HG03103 (cell line): Measurements from ENCODE around the gene HLA-DPA1.

Experiments used
- ATAC-seq: cut with Tn5 transposase; IDR thresholded peaks from one replicate; pipeline ENCODE4 v1.9.1; 2021; ENCODE audit warnings: low read depth; ENCODE audit not compliant: unreplicated experiment

Gene HLA-DPA1

GRCh38 chr6:33019372-33019771 lies 54.1 kb downstream of the HLA-DPA1 start:
- ATAC-seq: no peak

- ATAC-seq: no peak
Measured at GRCh38 chr6:33018904-33019303, 54.5 kb downstream of the HLA-DPA1 start.

DNA sequence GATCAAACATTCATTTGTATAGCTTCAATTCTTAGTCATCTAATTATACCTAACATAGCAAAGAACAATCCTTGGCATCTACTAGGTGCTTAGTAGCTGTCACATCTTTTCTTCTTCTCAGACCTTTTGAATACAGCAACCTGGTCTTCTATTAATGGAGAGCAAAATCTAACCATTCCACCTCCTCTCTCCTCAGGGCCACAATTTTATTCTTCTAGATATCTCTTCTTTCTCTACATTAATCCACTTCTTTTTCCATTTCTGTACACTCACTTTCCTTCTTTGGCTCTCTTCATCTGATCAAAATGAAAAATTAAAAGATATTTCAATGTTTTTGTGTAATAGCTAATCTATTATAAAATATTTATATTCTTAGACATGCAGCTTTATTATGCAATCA lies 55.0 kb downstream of the HLA-DPA1 start:
- ATAC-seq: no peak

DNA sequence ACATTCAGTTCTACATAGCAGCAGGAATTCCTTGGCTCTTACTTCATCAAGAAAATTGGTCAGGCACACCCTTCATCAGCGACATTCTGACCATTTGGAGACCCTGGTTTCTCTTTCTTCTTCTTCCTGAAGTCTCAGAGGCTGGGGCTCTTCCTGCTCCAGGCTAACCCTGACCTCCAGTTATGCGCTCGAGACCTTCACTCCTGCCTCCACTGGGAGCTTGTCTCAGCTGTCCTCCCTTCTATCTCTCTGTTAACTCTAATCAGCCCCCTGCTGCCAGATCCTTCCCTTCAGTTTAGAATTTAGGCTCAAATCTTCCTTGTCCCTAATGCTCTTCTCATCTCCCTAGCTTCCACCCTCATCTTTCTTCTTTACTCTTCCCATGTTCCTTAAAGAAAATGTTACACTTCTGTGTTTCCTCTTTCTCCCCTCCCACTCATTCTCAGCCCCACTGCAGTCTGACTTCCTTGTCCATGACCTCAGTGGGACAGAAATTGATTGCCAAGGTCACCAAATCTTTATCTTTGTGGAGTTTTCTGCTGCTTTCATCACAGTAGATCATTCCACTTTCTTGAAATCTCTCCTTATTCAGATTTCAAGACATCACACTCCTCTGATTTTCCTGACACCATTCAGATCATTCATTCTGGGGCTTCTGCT lies 55.6 kb downstream of the HLA-DPA1 start:
- ATAC-seq: no peak

DNA sequence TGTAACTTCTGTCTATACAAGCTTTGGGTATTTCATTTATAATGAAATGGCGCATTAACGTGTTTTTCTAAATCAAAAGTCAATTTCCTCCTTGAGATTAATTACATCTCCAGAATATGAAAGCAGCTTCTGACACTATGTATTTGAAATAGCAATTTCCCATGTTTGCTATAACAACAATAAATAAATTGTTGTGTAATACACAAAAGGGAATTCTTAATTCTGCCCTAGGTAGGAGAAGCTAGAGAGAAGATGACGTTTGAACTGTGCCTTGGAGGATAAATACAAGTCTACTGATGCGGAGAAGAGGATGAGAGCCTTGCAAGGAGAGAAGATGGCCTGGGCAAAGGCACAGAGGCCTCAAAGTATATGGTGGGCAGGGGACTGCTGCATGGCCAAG lies 56.4 kb downstream of the HLA-DPA1 start:
- ATAC-seq: no peak

GRCh38 chr6:33015798-33016197 lies 57.7 kb downstream of the HLA-DPA1 start:
- no peak for ATAC-seq

GRCh38 chr6:33014841-33015634 lies 58.4 kb downstream of the HLA-DPA1 start:
- ATAC-seq: no peak
